HG03103 (cell line): ENCODE data around the gene TUBB4B.
"Not testable (repeated sequence)": the region's sequence is repeated elsewhere in the genome, so short reads cannot be mapped to it uniquely, and the experiment has no call there.

Experiments used
- ATAC-seq: cut with Tn5 transposase; IDR thresholded peaks from one replicate; pipeline ENCODE4 v1.9.1; 2021; ENCODE audit warnings: low read depth; ENCODE audit not compliant: unreplicated experiment

TUBB4B gene

DNA sequence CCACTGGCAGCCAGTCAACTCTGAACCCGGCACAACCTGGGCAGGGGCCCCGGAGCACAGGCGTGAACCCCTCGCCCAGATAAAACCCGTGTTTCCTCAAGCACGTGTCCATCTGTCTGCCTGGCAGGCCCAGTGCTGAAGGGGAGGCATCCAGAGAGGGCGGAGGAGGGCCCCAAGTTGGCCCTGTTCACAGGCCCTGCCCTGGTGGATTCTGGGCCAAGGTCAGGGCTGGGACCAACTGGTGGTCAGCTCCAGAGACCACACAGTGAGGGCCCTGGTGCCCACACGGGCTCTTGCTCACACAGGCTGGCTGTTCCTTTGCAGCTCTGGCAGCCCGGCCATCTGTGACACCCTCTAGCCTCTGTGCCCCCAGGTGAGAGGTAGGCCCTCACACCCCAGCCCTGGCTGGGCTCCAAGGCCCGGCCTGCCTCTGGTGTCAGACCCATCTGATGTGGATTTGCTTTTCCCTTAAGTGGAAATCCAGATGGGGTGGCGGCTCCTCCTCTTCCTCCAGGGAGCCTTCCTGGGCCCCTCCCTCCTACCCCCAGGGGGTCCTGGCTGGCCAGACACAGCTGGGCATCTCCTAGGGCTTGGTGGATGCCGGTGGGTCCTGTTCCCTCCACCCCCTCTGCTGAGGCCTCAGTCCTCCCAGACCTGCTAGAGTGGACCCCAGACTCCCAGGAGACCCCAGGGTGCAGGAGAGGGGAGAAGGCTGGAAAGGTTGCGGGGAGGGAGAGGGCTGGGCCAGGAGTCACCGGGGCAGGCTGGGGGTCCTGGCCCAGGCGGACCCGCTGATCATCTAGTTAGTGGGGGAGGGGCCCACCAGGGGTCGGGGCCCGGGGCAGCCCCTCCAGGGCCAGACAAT is 9.5 kb downstream of the TUBB4B start:
- ATAC-seq: no peak

DNA sequence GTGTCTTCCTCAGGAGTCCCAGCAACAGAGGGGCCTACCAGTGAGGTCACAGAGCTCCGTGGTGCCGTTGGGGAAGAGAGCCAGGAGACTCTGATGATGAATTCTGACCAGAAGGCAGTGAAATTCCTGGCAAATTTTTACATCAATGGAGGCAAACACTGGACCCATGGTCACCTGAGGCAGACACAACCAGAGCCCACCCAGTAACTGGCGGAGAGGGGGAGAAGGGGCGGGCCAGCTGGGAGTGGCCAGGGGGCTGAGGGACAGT is 10.0 kb downstream of the TUBB4B start, which contains the start of gene STPG3:
TSS of gene STPG3 (plus strand) at position 93 of the 268 bp plus-strand sequence. CDS start at position 94, 1 bp downstream.
- no peak for ATAC-seq

DNA sequence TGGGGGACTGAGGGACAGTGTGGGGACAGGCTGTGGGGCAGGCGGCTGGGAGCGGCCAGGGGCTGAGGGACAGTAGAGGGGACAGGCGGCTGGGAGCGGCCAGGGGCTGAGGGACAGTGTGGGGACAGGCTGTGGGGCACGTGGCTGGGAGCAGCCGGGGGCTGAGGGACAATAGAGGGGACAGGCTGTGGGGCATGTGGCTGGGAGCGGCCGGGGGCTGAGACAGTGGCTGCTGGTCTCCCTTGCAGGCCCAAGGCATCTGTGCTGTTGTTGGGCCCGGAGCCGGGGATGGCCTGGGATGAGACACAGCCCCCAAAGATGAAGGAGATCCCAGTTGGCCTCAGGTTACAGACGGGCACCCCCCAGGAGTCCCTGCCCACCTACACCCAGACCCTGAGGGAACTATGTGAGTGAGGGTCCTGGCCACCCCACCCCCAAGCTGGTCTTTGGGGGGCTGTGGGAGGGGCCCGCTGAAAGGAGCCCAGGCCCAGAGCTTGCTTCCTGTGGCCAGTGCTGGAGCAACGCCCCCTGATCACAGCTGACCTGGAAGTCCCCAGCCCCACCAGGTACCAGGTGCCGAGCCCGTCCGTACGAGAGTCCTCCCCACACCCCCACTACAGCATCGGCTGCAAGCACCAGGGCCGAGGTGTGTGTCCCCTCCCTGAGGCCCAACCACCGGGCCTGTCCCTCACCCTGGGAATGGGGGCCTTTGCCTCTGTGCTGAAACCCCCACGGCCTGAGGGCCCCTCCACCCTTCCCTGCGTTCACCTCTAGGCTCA is 10.6 kb downstream of the TUBB4B start:
- no peak for ATAC-seq

DNA sequence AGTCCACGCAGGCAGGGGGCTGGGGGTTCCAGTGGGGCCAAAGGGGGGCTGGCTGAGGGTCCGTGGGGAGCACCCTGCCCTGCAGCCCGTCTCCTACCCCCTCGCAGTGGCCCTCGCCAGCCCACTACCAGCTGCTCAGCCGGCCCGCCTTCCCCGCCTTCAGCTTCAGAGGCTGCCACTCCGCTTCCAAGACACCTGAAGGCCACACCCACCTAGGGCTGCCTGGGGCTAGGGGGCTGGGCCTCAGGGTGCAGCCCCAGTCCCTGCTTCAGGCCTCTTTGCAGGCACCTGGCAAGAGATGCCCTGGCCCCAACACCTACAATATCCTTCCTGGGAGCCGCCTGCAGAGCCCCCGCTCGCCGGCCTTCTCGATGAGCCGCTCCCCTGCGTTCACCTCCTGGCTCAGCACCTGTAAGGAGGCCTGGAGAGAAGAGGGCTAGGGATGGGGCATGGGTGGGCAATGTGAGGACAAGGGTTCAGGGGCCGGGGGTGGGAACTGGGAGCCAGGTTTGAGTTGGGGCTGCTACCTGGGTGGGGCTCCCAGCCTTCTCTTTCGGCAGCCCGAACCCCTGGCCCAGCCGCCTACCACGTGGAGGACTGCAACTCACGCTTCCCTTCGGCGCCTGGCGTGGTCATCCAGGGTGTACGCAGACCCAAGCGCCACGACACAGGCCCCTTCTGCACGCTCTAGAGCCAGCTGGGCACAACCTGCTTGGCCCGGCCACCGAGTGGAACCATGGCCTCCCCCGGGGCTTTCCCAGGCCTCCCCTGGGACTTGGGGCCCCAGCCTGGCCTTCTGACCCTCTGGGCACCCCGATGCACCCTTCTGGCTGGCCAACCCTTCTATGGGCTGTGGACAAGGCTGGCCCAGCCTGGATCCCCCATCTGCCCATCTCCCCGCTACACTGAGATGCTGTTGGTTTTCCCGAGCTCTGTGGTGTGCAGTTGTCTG is 11.7 kb downstream of the TUBB4B start:
- no peak for ATAC-seq

DNA sequence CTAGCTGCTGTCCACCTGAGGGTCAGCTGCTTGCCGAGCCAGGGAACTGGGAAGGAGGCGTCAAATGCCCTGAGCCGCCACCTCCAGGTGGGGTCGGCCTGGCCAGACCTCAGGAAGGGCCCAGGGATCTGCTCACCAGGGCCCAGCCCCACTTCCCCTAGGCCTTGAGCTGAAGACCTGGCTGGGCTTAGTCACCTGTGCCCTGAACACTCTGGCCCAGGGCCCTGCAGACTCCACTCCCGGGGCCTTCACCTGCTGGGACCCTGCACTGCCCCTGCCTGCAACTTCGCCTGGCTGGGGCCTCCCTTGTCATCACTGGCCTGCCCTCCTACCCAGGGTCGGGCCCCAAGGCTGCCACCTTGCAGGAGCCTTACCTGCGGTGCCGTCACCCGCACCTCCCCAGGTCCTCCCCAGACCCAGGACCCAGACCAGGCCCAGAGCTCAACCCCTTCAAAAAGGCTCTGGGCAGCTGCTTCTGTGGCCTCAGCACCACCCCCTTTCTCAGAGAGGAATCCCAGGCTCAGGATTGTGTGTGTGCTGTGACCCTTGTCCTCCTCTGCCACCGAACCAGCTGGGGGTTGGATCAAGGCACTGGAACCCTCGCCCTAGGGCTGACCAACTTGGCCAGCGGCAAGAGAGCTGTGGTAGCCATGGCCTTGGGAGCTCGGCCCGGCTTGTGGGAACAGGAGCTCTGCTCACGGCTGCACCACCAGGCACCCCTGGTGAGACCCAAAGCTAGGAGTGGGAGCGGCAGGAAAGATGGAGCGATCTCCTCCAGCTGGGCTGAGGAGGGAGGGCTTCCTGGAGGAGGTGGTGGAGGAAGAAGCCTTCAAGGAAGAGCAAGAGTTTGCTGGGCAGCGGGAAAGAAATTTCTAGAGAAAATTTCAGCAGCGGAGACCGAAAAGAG is 12.9 kb downstream of the TUBB4B start:
- no peak for ATAC-seq

- ATAC-seq: peak; percentile 71
These were observed 13.7 kb downstream of the TUBB4B start, which contains the start of gene NELFB for GRCh38 chr9:137254624-137255447. TSS of gene NELFB (plus strand) at chr9:137255327.

GRCh38 chr9:137255448-137256114 is 14.5 kb downstream of the TUBB4B start:
- ATAC-seq: peak; percentile 10

DNA sequence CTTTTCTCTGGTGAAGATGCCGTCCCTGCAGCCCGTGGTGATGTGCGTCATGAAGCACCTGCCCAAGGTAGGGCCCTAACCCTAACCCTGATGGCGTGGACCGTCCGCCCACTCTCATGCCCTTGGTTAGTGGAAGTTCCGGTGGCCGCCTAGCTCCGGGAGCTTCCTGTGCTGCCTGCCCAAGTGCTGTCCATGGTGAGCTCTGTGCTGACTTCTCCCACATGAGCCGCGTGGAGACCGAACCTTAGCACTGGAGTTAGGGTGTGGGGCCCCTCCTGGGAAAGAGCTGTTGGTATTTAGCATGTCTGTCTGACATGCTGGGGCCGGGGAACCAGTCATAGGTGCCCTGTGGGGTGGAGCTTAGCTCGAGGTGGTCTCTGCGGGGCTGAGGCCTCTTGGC is 15.3 kb downstream of the TUBB4B start:
- ATAC-seq: no peak

DNA sequence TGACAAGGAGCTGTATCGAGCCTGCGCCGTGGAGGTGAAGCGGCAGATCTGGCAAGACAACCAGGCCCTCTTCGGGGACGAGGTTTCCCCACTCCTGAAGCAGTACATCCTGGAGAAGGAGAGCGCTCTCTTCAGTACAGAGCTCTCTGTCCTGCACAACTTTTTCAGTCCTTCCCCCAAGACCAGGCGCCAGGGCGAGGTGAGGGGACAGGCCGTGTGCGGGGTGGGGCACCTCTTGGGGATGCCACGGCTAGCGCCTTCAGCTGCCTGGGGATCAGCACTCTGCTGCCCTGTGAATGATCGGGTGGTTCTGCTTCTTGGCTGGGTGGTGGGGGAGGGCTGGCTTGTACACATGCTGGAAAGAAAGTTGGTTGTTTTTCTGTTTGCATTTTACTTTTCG is 15.8 kb downstream of the TUBB4B start:
- ATAC-seq: no peak

DNA sequence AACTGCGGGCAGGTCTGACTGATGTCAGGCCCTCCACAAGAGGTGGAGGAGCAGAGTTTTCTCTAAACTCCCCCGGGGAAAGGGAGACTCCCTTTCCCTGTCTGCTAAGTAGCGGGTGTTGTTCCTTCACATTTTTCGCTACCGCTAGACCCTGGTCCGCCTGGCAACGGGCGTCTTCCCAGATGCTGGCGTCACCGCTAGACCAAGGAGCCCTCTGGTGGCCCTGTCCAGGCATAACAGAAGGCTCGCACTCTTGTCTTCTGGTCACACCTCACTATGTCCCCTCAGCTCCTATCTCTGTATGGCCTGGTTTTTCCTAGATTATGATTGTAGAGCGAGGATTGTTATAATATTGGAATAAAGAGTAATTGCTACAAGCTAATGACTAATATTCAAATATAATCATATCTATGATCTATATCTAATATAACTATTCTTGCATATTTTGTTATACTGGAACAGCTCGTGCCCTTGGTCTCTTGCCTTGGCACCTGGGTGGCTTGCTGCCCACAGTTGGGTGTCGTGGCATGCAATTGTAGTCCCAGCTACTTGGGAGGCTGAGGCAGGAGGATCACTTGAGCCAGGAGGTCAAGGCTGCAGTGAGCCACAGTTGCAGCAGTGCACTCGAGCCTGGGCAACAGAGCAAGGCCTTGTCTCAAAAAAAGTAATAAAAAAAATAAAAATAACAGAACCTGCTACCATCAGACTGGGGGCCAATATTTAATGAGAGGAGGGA is 21.3 kb downstream of the TUBB4B start:
- not testable (repeated sequence) for ATAC-seq

- no peak for ATAC-seq
These were observed 21.8 kb downstream of the TUBB4B start for GRCh38 chr9:137262909-137263285.

- no peak for ATAC-seq
These were observed 22.4 kb downstream of the TUBB4B start for GRCh38 chr9:137263506-137263905.

DNA sequence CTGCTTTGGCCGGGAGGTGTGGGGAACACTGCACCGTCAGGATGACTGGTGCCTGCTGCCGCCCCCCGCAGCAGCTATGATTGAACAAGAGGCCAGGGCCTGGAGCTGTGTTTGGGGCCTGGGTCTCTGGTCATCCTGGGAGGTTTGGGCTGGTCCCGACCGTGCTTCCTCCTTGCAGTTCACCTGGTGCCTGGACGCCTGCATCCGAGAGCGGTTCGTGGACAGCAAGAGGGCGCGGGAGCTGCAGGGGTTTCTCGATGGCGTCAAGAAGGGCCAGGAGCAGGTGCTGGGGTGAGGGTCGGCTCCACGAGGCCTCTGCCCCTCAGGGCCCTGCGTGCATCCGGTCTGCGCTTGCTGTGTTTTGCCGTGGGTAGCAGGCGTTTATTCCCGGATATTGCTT is 23.0 kb downstream of the TUBB4B start:
- no peak for ATAC-seq

DNA sequence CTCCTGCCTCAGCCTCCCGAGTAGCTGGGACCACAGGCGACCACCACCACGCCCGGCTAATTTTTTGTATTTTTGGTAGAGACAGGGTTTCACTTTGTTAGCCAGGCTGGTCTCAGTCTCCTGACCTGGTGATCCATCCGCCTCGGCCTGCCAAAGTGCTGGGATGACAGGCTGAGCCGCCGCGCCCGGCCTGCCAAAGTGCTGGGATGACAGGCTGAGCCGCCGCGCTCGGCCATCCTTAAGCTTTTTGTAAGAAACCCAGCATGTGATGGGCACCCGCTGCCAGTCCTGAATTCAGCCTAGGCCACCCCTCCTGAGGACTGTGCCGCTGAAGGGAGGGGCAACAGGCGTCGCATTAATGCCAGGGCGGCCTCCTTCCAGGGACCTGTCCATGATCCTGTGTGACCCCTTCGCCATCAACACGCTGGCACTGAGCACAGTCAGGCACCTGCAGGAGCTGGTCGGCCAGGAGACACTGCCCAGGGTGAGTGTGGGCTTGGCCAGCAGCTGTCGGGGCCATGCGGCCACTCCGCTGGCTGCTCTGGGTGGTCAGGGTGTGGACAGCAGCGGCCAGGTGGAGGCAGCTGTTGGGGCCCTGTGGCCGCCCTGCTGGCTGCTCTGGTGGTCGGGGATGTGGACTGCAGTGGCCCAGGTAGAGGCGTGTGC is 24.5 kb downstream of the TUBB4B start:
- ATAC-seq: no peak

GRCh38 chr9:137266162-137266527 is 25.1 kb downstream of the TUBB4B start:
- ATAC-seq: no peak

DNA sequence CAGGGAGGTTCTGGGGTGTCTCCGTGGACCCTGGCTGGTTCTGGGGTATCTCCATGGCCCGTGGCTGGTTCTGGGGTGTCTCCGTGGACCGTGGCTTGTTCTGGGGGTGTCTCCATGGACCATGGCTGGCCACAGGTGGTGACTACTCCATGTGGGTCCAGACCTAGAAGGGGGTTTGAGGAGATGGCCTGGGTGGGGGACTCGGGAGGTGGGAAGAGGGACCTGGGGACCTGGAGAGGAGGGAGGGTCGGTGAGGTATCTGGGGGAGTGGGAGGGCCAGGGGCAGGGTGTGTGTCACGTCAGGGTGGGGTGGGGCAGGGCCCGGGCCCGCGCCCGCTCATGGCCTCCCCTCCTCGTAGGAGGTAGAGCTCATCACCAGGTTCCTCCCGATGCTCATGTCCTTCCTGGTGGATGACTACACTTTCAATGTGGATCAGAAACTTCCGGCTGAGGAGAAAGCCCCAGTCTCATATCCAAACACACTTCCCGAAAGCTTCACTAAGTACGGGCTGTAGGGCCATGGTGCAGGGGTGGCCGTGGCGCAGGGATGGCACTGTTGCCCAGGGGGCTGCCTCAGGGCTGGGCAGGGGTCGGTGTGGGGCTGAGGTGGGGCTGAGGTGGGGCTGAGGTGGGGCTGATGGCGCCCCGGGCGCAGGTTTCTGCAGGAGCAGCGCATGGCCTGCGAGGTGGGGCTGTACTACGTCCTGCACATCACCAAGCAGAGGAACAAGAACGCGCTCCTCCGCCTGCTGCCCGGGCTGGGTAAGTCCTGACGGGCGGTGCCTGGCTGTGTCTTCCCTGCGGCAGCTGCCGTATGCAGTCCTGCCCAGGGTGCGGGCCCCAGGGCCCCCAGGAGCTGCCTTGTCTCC is 25.7 kb downstream of the TUBB4B start:
- no peak for ATAC-seq
